MM.1S (cell line): Measurements from ENCODE around the gene MYO1H.

Source experiments
- DNase-seq: peaks from one replicate; pipeline ENCODE4 v3.0.0-alpha.2; 2015
- H2AFZ ChIP-seq: fragments of 300-600 bp; sonication (generic); 2 replicates; pipeline ENCODE4 v1.6.0; 2016; ENCODE audit warnings: antibody characterized with exemption, low read length
- H3F3A ChIP-seq: fragments of 300-600 bp; sonication (generic); 2 replicates; pipeline ENCODE4 v1.6.1; 2016; ENCODE audit warnings: mild to moderate bottlenecking, antibody characterized with exemption, low read length, moderate library complexity, mixed read lengths; ENCODE audit not compliant: insufficient read depth
- H3K27ac ChIP-seq: fragments of 300-600 bp; sonication (generic); 2 replicates; pipeline ENCODE4 v1.5.1; 2016; ENCODE audit warnings: mild to moderate bottlenecking, low read length
- H3K27me3 ChIP-seq: fragments of 300-600 bp; sonication (generic); replicated peaks from 2 replicates; pipeline ENCODE4 v1.6.0; 2016; ENCODE audit warnings: low read length; ENCODE audit not compliant: insufficient read depth
- H3K36me3 ChIP-seq: fragments of 300-600 bp; sonication (generic); replicated peaks from 2 replicates; pipeline ENCODE4 v1.6.1; 2016; ENCODE audit warnings: mild to moderate bottlenecking, low read length, mixed read lengths; ENCODE audit not compliant: insufficient read depth
- H3K4me1 ChIP-seq: fragments of 300-600 bp; sonication (generic); 2 replicates; pipeline ENCODE4 v1.6.1; 2016; ENCODE audit warnings: low read length, mixed read lengths
- H3K4me2 ChIP-seq: fragments of 300-600 bp; sonication (generic); 2 replicates; pipeline ENCODE4 v1.6.0; 2016; ENCODE audit warnings: low read depth, low read length
- H3K4me3 ChIP-seq: fragments of 300-600 bp; sonication (generic); 2 replicates; pipeline ENCODE4 v1.5.1; 2016; ENCODE audit warnings: low read length, mixed read lengths
- H3K79me2 ChIP-seq: fragments of 300-600 bp; sonication (generic); 2 replicates; pipeline ENCODE4 v1.6.1; 2016; ENCODE audit warnings: mixed run types, low read length, mixed read lengths
- H3K9ac ChIP-seq: fragments of 300-600 bp; sonication (generic); 2 replicates; pipeline ENCODE4 v1.6.1; 2016; ENCODE audit warnings: low read length, mixed read lengths
- H3K9me2 ChIP-seq: fragments of 300-600 bp; sonication (generic); replicated peaks from 2 replicates; pipeline ENCODE4 v1.6.1; 2016; ENCODE audit warnings: mild to moderate bottlenecking, low read length, mixed read lengths; ENCODE audit not compliant: insufficient read depth
- H3K9me3 ChIP-seq: fragments of 300-600 bp; sonication (generic); replicated peaks from 2 replicates; pipeline ENCODE4 v1.6.1; 2016; ENCODE audit warnings: mild to moderate bottlenecking, low read length, mixed read lengths; ENCODE audit not compliant: insufficient read depth
- H4K20me1 ChIP-seq: fragments of 300-600 bp; sonication (generic); 2 replicates; pipeline ENCODE4 v1.6.1; 2016; ENCODE audit warnings: mild to moderate bottlenecking, low read length, moderate library complexity, mixed read lengths; ENCODE audit not compliant: insufficient read depth
- EZH2 ChIP-seq: fragments of 300-600 bp; sonication (generic); optimal IDR thresholded peaks from 2 replicates; pipeline ENCODE3; 2017; ENCODE audit warnings: low read depth, mild to moderate bottlenecking, antibody characterized with exemption, low read length, mixed read lengths
- EZH2phosphoT487 ChIP-seq: fragments of 300-600 bp; sonication (generic); IDR thresholded peaks from 2 replicates; pipeline ENCODE4 v1.6.1; 2018; ENCODE audit warnings: antibody characterized with exemption, low read length
- TF ChIP-seq, protein P1 (sequence below): fragments of 300-600 bp; sonication (generic); IDR thresholded peaks from 2 replicates; pipeline ENCODE4 v1.5.1; 2016; ENCODE audit warnings: antibody characterized with exemption, low read length, mixed read lengths

MYO1H gene

DNA sequence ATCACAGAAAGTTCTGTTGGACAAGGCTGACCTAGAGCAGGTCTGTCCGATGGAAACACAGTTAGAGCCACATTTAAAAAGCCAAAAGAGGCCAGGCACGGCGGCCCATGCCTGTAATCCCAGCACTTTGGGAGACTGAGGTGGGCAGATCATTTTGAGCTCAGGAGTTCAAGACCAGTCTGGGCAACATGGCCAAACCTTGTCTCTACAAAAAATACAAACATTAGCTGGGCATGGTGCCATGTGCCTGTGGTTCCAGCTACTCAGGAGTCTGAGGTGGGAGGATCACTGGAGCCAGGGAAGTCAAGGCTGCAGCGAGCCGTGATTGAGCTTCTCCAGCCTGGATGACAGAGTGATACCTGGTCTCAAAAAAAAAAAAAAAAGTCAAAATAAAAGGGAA is 144.7 kb downstream of the MYO1H start:
- TF ChIP-seq EZH2: no peak
- no peak for TF ChIP-seq EZH2phosphoT487
- TF ChIP-seq, protein P1, sequence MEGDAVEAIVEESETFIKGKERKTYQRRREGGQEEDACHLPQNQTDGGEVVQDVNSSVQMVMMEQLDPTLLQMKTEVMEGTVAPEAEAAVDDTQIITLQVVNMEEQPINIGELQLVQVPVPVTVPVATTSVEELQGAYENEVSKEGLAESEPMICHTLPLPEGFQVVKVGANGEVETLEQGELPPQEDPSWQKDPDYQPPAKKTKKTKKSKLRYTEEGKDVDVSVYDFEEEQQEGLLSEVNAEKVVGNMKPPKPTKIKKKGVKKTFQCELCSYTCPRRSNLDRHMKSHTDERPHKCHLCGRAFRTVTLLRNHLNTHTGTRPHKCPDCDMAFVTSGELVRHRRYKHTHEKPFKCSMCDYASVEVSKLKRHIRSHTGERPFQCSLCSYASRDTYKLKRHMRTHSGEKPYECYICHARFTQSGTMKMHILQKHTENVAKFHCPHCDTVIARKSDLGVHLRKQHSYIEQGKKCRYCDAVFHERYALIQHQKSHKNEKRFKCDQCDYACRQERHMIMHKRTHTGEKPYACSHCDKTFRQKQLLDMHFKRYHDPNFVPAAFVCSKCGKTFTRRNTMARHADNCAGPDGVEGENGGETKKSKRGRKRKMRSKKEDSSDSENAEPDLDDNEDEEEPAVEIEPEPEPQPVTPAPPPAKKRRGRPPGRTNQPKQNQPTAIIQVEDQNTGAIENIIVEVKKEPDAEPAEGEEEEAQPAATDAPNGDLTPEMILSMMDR: no peak
- H3K36me3 ChIP-seq: no peaks in the 10 kb centered on the region

DNA sequence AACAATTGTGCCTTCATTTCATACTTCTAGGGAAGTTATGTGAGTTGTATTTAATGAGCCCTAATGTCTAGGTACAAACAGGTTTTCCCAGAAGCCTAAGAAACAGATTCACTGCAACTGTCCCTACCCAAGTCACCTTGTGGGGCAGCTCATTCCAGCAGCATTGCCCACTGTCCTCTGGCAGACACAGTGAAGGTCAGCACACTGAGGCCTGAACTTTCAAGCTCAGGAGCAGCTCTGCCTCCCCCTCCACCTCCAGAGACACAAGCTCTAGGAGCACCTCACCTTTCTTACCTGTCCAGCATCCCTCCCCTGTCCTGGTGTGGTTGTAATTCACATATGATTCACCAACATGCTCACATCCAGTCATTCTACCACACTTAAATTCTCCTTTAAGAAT is 145.4 kb downstream of the MYO1H start:
- Histone ChIP-seq H3K4me3 (no peak overlapping the region), H3K4me2 (no peak overlapping the region), H3K9me3 (no peaks in the 10 kb centered on the region), H3K9ac (no peak overlapping the region), H3K36me3 (no peaks in the 10 kb centered on the region), H3K4me1 (no peaks in the 10 kb centered on the region), H3K79me2 (no peaks in the 10 kb centered on the region), H4K20me1 (no peaks in the 10 kb centered on the region), H2AFZ (no peak overlapping the region), H3F3A (no peaks in the 10 kb centered on the region), H3K27me3 (no peaks in the 10 kb centered on the region), H3K9me2 (no peaks in the 10 kb centered on the region), H3K27ac (no peak overlapping the region)
- TF ChIP-seq, protein P1: no peak
- no peak for DNase-seq

More for the DNA sequence above, 144.7 kb downstream of the MYO1H start:
- Histone ChIP-seq H3K4me2 (no peak overlapping the region), H3K9me2 (no peaks in the 10 kb centered on the region), H3K4me1 (no peaks in the 10 kb centered on the region), H3K4me3 (no peak overlapping the region), H3K9ac (no peak overlapping the region), H3K27me3 (no peaks in the 10 kb centered on the region), H2AFZ (no peak overlapping the region), H4K20me1 (no peaks in the 10 kb centered on the region), H3K27ac (no peak overlapping the region), H3K9me3 (no peaks in the 10 kb centered on the region), H3K79me2 (no peaks in the 10 kb centered on the region), H3F3A (no peaks in the 10 kb centered on the region)
- no peak for DNase-seq

DNA sequence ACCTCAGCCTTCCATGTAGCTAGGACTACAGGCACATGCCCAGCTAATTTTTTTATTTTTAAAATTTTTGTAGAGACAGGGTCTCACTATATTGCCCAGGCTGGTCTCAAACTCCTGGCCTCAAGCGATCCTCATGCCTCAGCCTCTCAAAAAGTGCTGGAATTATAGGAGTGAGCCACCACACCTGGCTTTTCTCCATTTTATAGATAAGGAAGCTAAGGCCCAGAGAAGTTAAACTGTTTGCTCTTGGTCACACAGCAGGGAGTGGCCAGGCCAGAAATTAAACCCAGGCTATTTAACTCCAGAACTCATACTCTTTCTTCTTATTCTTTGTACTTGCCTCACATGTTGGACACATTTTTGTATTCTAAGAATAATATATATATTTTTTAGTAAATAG is 146.2 kb downstream of the MYO1H start:
- H3K4me2 ChIP-seq: no peak overlapping the region
- no peaks in the 10 kb centered on the region for H3K36me3 ChIP-seq
- H3F3A ChIP-seq: no peaks in the 10 kb centered on the region
- H3K27ac ChIP-seq: no peak overlapping the region
- no peaks in the 10 kb centered on the region for H3K9me3 ChIP-seq
- no peaks in the 10 kb centered on the region for H3K79me2 ChIP-seq
- H4K20me1 ChIP-seq: no peaks in the 10 kb centered on the region
- H3K4me1 ChIP-seq: no peaks in the 10 kb centered on the region
- no peak overlapping the region for H3K9ac ChIP-seq
- no peaks in the 10 kb centered on the region for H3K27me3 ChIP-seq
- no peak for DNase-seq
- TF ChIP-seq EZH2phosphoT487 (no peak), EZH2 (no peak)
- TF ChIP-seq, protein P1: no peak
- H2AFZ ChIP-seq: no peak overlapping the region
- H3K9me2 ChIP-seq: no peaks in the 10 kb centered on the region
- H3K4me3 ChIP-seq: no peak overlapping the region
